Smooth muscle cell (in vitro differentiated cells): ENCODE results near the gene RBBP8NL. TPM values are rescaled to one million over a fixed set of nuclear protein-coding genes. Genes with fewer than 3 reads are reported as not detected.

Experiments
- DNase-seq: peaks from one replicate; lab custom pipeline; 2025; ENCODE audit not compliant: unreplicated experiment; lab: John Stamatoyannopoulos, UW
- H2AFZ ChIP-seq: fragments of 200-600 bp; sonication (generic); 2 replicates; pipeline ENCODE4 v1.6.0; 2016; ENCODE audit warnings: antibody characterized with exemption, low read depth, mild to moderate bottlenecking
- H3F3A ChIP-seq: fragments of 200-600 bp; sonication (generic); 2 replicates; pipeline ENCODE4 v1.6.0; 2017; ENCODE audit warnings: antibody characterized with exemption, low read depth
- H3K27ac ChIP-seq: fragments of 200-600 bp; sonication (generic); 2 replicates; pipeline ENCODE4 v1.5.1; 2016; ENCODE audit warnings: low read depth, mild to moderate bottlenecking
- H3K27me3 ChIP-seq: fragments of 200-600 bp; sonication (generic); 2 replicates; pipeline ENCODE4 v1.6.1; 2016; ENCODE audit warnings: low read depth, mild to moderate bottlenecking
- H3K36me3 ChIP-seq: fragments of 200-600 bp; sonication (generic); 2 replicates; pipeline ENCODE4 v1.5.1; 2016; ENCODE audit warnings: low read depth
- H3K4me1 ChIP-seq: fragments of 200-600 bp; sonication (generic); 2 replicates; pipeline ENCODE4 v1.5.1; 2016; ENCODE audit warnings: low read depth
- H3K4me2 ChIP-seq: fragments of 200-600 bp; sonication (generic); 2 replicates; pipeline ENCODE4 v1.6.0; 2016; ENCODE audit warnings: mild to moderate bottlenecking
- H3K4me3 ChIP-seq: fragments of 200-600 bp; sonication (generic); 2 replicates; pipeline ENCODE4 v1.5.1; 2016; ENCODE audit warnings: mild to moderate bottlenecking
- H3K79me2 ChIP-seq: fragments of 200-600 bp; sonication (generic); 2 replicates; pipeline ENCODE4 v1.6.0; 2016; ENCODE audit warnings: low read depth, mild to moderate bottlenecking
- H3K9ac ChIP-seq: fragments of 200-600 bp; sonication (generic); 2 replicates; pipeline ENCODE4 v1.6.0; 2016; ENCODE audit warnings: low read depth
- H3K9me3 ChIP-seq: fragments of 200-600 bp; sonication (generic); replicated peaks from 2 replicates; pipeline ENCODE4 v1.5.1; 2016; ENCODE audit warnings: low read depth
- H4K20me1 ChIP-seq: fragments of 200-600 bp; sonication (generic); 2 replicates; pipeline ENCODE4 v1.6.0; 2016; ENCODE audit warnings: low read depth
- WGBS: methylation state at CpG from one replicate; pipeline ENCODE4 v1.1.7; 2016; ENCODE audit warnings: low lambda C conversion rate; 5-methylcytosine and 5-hydroxymethylcytosine counted together
- polyA plus RNA-seq: library from polyadenylated mRNA; unstranded; fragments of >200 nt; fragmentation: Nextera tagmentation; extraction: Ambion mirVana; gene quantifications from 2 replicates; pipeline ENCODE4 v1.2.1, GENCODE V29; 2016
- total RNA-seq: library from RNA; depleted of rRNA; stranded (reverse); fragments of >200 nt; gene quantifications from 2 replicates; pipeline ENCODE4 v1.2.3, GENCODE V29; 2014
- TF ChIP-seq, protein P1 (sequence below): fragments of 200-600 bp; sonication (generic); IDR thresholded peaks from 2 replicates; pipeline ENCODE4 v1.5.1; 2017; ENCODE audit warnings: borderline replicate concordance, mild to moderate bottlenecking, antibody characterized with exemption; ENCODE audit not compliant: insufficient read depth, poor library complexity, severe bottlenecking

RBBP8NL gene
- total and polyA plus RNA-seq, 2 experiments from 2014 or later, result 0.40 TPM; not detected in 1

DNA sequence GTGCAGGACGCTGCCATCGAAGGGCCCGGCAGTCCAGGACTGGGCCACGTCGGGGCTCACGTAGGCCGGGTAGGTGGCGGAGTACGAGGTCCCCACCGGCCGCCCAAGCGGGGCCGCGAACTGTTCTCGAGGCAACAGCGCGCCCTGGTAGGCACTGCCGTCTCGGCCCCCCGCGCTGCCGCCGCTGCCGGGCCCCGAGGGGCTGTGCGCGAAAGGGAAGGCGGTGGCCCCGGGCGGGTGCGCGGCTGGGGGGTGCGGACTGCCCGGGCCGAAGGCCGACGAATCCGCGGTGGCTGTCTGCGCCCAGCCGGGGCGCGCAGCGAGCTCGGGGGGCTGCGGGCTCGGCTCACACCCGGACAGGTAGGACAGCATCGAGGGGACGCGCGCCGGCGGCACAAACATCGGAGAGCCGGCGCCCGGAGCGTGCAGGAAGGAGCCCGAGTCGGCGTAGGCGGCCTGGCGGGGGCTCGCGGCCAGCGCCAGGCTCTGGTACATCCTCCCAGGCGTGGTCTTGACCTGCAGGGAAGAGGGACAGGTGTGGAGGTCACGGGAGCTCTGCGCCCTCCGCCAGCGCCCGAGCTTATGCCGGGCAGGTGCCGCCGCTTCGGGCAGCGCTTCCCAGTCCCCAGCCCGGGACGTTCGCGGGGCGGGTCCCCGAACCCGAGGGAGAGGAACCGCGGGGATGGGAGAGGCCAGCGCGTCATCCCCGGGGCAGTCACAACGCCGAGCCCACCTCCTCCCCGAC is 47.9 kb upstream of the RBBP8NL start:
- H3K4me3 ChIP-seq, result peak overlapping the region; percentile 71
- peaks cover 12% of the 10 kb centered on the region for H3K27me3 ChIP-seq

DNA sequence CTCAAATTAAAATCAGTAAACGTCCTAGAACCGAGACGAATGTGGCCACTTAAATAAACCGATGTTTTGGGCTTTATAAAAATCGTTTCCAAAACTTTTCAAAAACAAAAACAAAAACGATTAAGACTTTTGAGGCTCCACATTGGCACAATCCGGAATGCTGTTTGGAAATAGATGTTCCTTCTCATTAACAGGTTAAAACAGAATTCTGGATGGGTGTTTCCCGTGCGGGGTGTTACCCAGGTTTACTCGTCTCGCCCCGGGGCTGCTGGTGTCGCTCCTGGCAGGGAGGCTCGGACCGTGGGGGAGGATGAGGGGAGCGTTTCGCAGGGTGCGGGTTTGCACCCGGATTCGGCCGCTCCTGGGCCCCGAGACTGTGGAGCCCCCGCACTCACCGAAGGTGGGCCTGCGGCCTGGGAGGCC is 47.3 kb upstream of the RBBP8NL start:
- H3K36me3 ChIP-seq, result no peaks in the 10 kb centered on the region
- H4K20me1 ChIP-seq, result peaks cover 4% of the 10 kb centered on the region
- WGBS, result 9% methylated on average over 25 of the region's 25 CpGs
- no peaks in the 10 kb centered on the region for H3K9me3 ChIP-seq
- TF ChIP-seq, protein P1, sequence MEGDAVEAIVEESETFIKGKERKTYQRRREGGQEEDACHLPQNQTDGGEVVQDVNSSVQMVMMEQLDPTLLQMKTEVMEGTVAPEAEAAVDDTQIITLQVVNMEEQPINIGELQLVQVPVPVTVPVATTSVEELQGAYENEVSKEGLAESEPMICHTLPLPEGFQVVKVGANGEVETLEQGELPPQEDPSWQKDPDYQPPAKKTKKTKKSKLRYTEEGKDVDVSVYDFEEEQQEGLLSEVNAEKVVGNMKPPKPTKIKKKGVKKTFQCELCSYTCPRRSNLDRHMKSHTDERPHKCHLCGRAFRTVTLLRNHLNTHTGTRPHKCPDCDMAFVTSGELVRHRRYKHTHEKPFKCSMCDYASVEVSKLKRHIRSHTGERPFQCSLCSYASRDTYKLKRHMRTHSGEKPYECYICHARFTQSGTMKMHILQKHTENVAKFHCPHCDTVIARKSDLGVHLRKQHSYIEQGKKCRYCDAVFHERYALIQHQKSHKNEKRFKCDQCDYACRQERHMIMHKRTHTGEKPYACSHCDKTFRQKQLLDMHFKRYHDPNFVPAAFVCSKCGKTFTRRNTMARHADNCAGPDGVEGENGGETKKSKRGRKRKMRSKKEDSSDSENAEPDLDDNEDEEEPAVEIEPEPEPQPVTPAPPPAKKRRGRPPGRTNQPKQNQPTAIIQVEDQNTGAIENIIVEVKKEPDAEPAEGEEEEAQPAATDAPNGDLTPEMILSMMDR, result no peak
- DNase-seq, result no peak
- no peaks in the 10 kb centered on the region for H3F3A ChIP-seq
- H3K27ac ChIP-seq, result no peak overlapping the region
- H3K4me2 ChIP-seq, result peak overlapping the region; percentile 92
- H3K4me3 ChIP-seq, result peak overlapping the region; percentile 71
- H3K27me3 ChIP-seq, result peaks cover 12% of the 10 kb centered on the region
- peaks cover 15% of the 10 kb centered on the region for H3K79me2 ChIP-seq
- H3K9ac ChIP-seq, result no peak overlapping the region
- peak overlapping the region; percentile 67 for H2AFZ ChIP-seq
- H3K4me1 ChIP-seq, result peaks cover 16% of the 10 kb centered on the region

More for the DNA sequence above, 47.9 kb upstream of the RBBP8NL start:
- no peaks in the 10 kb centered on the region for H3F3A ChIP-seq
- peak overlapping the region; percentile 67 for H2AFZ ChIP-seq
- H4K20me1 ChIP-seq, result peaks cover 4% of the 10 kb centered on the region
- no peaks in the 10 kb centered on the region for H3K9me3 ChIP-seq
- WGBS, result 2% methylated on average over 62 of the region's 93 CpGs
- H3K79me2 ChIP-seq, result peaks cover 15% of the 10 kb centered on the region
- peak overlapping the region; percentile 92 for H3K4me2 ChIP-seq
- no peak overlapping the region for H3K27ac ChIP-seq
- DNase-seq, result no peak
- peaks cover 16% of the 10 kb centered on the region for H3K4me1 ChIP-seq
- H3K36me3 ChIP-seq, result no peaks in the 10 kb centered on the region
- TF ChIP-seq, protein P1, result no peak
- H3K9ac ChIP-seq, result no peak overlapping the region

DNA sequence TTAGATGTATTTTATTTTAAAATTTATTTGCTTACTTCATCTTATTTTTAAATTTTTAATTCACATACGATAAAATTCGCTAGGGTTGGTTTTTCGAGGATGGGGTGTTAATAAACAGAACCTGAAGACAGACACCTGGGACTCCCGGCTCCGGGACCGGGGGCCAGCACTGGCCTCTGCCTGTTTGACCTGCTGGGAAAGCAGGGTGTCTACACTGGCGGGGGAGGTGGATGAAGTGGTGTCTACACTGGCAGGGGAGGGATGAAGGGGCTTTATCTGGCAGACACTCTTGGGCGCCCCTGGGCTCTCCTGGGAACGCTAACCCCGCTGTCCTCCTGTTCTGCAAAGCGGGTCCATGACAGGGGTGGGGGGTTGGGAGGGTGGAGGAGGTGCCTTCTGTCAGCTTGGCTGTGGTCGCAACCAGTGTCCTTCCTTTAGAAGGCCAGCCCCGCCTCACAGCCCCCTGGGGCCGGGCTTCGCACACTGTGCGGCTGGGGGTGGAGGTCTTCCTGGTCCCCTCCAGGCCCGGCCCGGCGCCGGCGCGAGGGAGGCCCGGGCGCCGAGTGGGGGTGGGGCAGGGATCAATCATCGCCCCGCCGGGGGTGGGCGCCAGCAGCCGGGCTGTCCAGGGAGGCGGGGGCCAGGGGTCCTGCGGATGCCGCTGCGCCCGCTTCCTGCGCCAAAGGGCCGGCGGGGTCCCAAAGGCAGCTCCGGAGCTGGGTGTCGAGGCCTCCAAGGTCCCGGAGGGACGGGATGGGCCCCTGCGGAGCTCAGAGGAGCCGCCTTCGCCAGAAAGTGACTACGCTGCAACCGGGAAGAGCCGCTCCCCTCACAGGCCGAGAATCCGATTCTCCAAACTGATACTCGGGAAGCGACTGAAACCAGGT is 46.6 kb upstream of the RBBP8NL start:
- H3K4me1 ChIP-seq, result peaks cover 16% of the 10 kb centered on the region
- no peak overlapping the region for H3K9ac ChIP-seq
- peaks cover 15% of the 10 kb centered on the region for H3K79me2 ChIP-seq
- TF ChIP-seq, protein P1, result no peak
- H2AFZ ChIP-seq, result peak overlapping the region; percentile 67
- H3K9me3 ChIP-seq, result no peaks in the 10 kb centered on the region
- peaks cover 4% of the 10 kb centered on the region for H4K20me1 ChIP-seq
- peak overlapping the region; percentile 92 for H3K4me2 ChIP-seq
- H3K27me3 ChIP-seq, result peaks cover 12% of the 10 kb centered on the region
- no peak for DNase-seq
- no peak overlapping the region for H3K27ac ChIP-seq
- no peaks in the 10 kb centered on the region for H3K36me3 ChIP-seq
- no peaks in the 10 kb centered on the region for H3F3A ChIP-seq
- WGBS, result 17% methylated on average over 36 of the region's 52 CpGs
- H3K4me3 ChIP-seq, result peak overlapping the region; percentile 71
